ENCODE results near the gene SPATS2L.

The SPATS2L gene

DNA sequence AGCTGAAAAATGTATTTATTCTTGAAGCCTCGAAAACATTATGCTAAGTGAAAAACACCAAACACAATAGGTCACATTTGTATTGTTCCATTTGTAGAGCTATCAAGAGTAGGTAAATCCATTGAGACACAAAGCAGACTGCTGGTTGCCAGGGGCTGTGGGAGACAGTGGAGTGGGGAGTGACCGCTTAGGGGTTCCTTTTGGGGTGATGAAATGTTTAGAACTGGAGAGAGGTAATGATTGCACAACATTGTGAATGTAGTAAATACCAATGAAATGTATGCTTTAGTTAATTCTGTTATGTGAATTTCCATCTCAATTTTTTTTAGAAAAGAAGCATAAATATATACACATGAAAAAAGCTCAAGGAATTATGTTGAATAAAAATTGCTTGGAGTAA, 187.6 kb downstream of the SPATS2L start:
- H3K36me3 ChIP-seq (ENCODE audit: control insufficient read depth, low read length) = peaks cover 50% of the 10 kb centered on the region
- H3K27me3 ChIP-seq (ENCODE audit: control insufficient read depth, low read length) = no peaks in the 10 kb centered on the region
- H3K4me2 ChIP-seq (ENCODE audit: low read length) = no peak overlapping the region
- no peak for TF ChIP-seq EZH2phosphoT487 (IDR thresholded peaks at IDR 0.05; ENCODE audit: borderline replicate concordance, low read length)
- TF ChIP-seq, protein P1, sequence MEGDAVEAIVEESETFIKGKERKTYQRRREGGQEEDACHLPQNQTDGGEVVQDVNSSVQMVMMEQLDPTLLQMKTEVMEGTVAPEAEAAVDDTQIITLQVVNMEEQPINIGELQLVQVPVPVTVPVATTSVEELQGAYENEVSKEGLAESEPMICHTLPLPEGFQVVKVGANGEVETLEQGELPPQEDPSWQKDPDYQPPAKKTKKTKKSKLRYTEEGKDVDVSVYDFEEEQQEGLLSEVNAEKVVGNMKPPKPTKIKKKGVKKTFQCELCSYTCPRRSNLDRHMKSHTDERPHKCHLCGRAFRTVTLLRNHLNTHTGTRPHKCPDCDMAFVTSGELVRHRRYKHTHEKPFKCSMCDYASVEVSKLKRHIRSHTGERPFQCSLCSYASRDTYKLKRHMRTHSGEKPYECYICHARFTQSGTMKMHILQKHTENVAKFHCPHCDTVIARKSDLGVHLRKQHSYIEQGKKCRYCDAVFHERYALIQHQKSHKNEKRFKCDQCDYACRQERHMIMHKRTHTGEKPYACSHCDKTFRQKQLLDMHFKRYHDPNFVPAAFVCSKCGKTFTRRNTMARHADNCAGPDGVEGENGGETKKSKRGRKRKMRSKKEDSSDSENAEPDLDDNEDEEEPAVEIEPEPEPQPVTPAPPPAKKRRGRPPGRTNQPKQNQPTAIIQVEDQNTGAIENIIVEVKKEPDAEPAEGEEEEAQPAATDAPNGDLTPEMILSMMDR (IDR thresholded peaks at IDR 0.05; ENCODE audit: low read depth, low read length, poor library complexity, severe bottlenecking) = no peak
- H3F3A ChIP-seq (ENCODE audit: control insufficient read depth, insufficient read depth) = no peaks in the 10 kb centered on the region
- H3K9me3 ChIP-seq (ENCODE audit: control insufficient read depth, insufficient read depth, low read length) = no peaks in the 10 kb centered on the region
- no peaks in the 10 kb centered on the region for H3K9me2 ChIP-seq (replicated peaks; ENCODE audit: control insufficient read depth, low read length)
- H4K20me1 ChIP-seq (ENCODE audit: control insufficient read depth, insufficient read depth, low read depth, low read length) = no peaks in the 10 kb centered on the region
- no peak overlapping the region for H3K27ac ChIP-seq (ENCODE audit: low read depth, low read length)
- H3K79me2 ChIP-seq (ENCODE audit: control insufficient read depth, low read length) = no peaks in the 10 kb centered on the region
- H3K4me1 ChIP-seq (ENCODE audit: control insufficient read depth, low read length) = no peaks in the 10 kb centered on the region
- no peak overlapping the region for H3K4me3 ChIP-seq (ENCODE audit: low read length)

DNA sequence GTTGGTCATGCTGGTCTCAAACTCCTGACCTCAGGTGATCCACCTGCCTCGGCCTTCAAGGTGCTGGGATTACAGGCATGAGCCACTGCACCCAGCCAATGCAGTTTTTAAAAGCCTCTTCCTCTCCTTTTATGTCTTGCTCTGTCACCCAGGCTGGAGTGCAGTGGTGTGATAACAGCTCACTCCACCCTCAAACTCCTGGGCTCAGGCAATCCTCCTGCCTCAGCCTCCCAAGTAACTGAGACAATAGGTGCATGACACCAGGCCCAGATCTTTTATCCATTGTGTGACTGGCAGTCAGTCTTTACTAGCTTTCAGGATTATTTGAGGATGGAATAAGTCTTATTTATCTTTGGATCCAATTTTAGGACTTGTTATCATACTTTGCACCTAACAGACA, 190.2 kb downstream of the SPATS2L start:
- H3K9me3 ChIP-seq (ENCODE audit: control insufficient read depth, insufficient read depth, low read length) = no peaks in the 10 kb centered on the region
- H3K27me3 ChIP-seq (ENCODE audit: control insufficient read depth, low read length) = no peaks in the 10 kb centered on the region
- H3K79me2 ChIP-seq (ENCODE audit: control insufficient read depth, low read length) = no peaks in the 10 kb centered on the region
- H3K4me3 ChIP-seq (ENCODE audit: low read length) = no peak overlapping the region
- no peaks in the 10 kb centered on the region for H3F3A ChIP-seq (ENCODE audit: control insufficient read depth, insufficient read depth)
- no peak overlapping the region for H3K4me2 ChIP-seq (ENCODE audit: low read length)
- H4K20me1 ChIP-seq (ENCODE audit: control insufficient read depth, insufficient read depth, low read depth, low read length) = no peaks in the 10 kb centered on the region
- no peaks in the 10 kb centered on the region for H3K9me2 ChIP-seq (replicated peaks; ENCODE audit: control insufficient read depth, low read length)
- TF ChIP-seq EZH2phosphoT487 (IDR thresholded peaks at IDR 0.05; ENCODE audit: borderline replicate concordance, low read length) = no peak
- TF ChIP-seq, protein P1 (IDR thresholded peaks at IDR 0.05; ENCODE audit: low read depth, low read length, poor library complexity, severe bottlenecking) = no peak
- H3K27ac ChIP-seq (ENCODE audit: low read depth, low read length) = no peak overlapping the region
- peaks cover 41% of the 10 kb centered on the region for H3K36me3 ChIP-seq (ENCODE audit: control insufficient read depth, low read length)
- H3K4me1 ChIP-seq (ENCODE audit: control insufficient read depth, low read length) = no peaks in the 10 kb centered on the region

DNA sequence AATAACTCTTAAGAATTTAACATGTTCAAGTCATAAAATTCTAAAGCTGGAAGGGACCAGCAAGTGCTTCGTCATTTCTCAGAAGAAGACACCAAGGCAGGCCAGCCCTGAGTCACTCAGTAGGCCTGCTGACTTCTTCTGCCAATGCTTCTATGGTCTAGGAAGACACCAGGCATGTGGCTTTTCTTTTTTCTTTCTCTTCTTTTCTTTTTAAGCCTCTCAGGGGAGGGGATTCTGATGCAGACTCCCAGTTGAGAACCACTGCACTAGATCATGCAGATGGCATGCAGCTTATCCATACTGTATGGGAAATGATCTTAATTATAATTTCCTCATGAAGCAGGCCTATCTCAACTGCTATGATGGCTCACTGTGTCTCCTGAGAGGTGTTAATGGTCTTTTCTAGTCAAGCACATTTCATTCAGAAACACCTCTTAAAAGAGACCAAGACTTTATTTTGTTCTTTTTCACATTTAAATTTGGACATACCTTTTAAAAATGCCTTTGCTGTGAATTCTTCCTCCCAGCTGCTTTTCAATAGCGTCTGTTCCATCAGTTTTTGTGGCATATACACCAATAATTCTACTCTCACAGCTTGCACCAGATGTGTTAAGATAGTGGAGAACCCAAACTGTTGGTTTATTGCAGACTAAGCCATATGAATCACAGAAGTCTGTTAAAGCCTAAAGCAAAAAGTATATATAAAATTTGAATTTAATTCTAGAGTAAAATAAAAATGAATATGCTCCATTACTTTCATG, 192.1 kb downstream of the SPATS2L start:
- Histone ChIP-seq H3K9me2 (replicated peaks; ENCODE audit: control insufficient read depth, low read length) (no peaks in the 10 kb centered on the region), H4K20me1 (ENCODE audit: control insufficient read depth, insufficient read depth, low read depth, low read length) (no peaks in the 10 kb centered on the region), H3K4me1 (ENCODE audit: control insufficient read depth, low read length) (no peaks in the 10 kb centered on the region), H3K27me3 (ENCODE audit: control insufficient read depth, low read length) (no peaks in the 10 kb centered on the region), H3F3A (ENCODE audit: control insufficient read depth, insufficient read depth) (no peaks in the 10 kb centered on the region), H3K79me2 (ENCODE audit: control insufficient read depth, low read length) (no peaks in the 10 kb centered on the region), H3K27ac (ENCODE audit: low read depth, low read length) (no peak overlapping the region), H3K36me3 (ENCODE audit: control insufficient read depth, low read length) (peaks cover 34% of the 10 kb centered on the region), H3K9me3 (ENCODE audit: control insufficient read depth, insufficient read depth, low read length) (no peaks in the 10 kb centered on the region), H3K4me3 (ENCODE audit: low read length) (no peak overlapping the region), H3K4me2 (ENCODE audit: low read length) (no peak overlapping the region)
- TF ChIP-seq, protein P1 (IDR thresholded peaks at IDR 0.05; ENCODE audit: low read depth, low read length, poor library complexity, severe bottlenecking) = no peak
- no peak for TF ChIP-seq EZH2phosphoT487 (IDR thresholded peaks at IDR 0.05; ENCODE audit: borderline replicate concordance, low read length)
